Lower leg skin (tissue), 3 donors: ENCODE measurements around the gene PDE1A.

Source experiments
- POLR2A ChIP-seq, 2 donors: fragments of 450-650 bp; IDR thresholded peaks; one replicate each; pipeline ENCODE4 v1.6.1; 2016 to 2017; ENCODE audit warnings: antibody characterized with exemption in 2 of 2, mild to moderate bottlenecking in 1 of 2, moderate library complexity in 1 of 2
- TF ChIP-seq, protein P1 (sequence below), 3 donors: fragments of 450-650 bp; IDR thresholded peaks; one replicate each; pipeline ENCODE4 v1.5.1; 2016; ENCODE audit warnings: antibody characterized with exemption in 3 of 3, mild to moderate bottlenecking in 3 of 3, moderate library complexity in 2 of 3

DNA sequence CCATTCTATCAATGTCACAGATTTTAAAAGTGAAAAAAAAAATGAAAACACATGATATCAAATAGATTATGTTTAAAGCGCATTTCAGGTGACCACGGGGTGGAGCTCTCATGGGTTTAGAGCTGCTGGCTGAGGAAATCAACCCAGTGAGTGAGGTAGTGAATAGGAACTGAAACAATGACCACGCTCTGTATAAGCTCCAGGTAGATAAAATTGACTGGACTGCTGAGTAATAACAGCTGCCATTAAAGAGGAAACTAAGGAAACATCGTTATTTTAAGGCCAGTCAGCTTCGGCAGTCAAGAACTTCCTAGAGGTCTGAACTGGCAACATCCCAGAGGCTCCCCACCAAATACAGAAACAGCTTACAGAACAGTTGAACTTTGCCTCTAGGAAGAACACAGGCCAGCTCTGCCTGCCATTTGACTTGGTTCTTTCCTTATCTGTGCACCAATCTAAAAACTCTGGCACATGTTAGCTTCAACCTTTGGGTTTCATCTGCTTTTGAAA, 185.9 kb downstream of the PDE1A start:
- TF ChIP-seq, protein P1, sequence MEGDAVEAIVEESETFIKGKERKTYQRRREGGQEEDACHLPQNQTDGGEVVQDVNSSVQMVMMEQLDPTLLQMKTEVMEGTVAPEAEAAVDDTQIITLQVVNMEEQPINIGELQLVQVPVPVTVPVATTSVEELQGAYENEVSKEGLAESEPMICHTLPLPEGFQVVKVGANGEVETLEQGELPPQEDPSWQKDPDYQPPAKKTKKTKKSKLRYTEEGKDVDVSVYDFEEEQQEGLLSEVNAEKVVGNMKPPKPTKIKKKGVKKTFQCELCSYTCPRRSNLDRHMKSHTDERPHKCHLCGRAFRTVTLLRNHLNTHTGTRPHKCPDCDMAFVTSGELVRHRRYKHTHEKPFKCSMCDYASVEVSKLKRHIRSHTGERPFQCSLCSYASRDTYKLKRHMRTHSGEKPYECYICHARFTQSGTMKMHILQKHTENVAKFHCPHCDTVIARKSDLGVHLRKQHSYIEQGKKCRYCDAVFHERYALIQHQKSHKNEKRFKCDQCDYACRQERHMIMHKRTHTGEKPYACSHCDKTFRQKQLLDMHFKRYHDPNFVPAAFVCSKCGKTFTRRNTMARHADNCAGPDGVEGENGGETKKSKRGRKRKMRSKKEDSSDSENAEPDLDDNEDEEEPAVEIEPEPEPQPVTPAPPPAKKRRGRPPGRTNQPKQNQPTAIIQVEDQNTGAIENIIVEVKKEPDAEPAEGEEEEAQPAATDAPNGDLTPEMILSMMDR (IDR thresholded peaks at IDR 0.05): no peak
- no peak for TF ChIP-seq POLR2A (IDR thresholded peaks at IDR 0.05)
